K562 (cell line): ENCODE data around the gene TFF3. TPM values are rescaled to one million over a fixed set of nuclear protein-coding genes. Genes with fewer than 3 reads are reported as not detected.

ENCODE experiments used
- ATAC-seq: fragments of 200-7000 bp; cut with Tn5 transposase; 3 replicates; pipeline ENCODE4 v1.9.1; 2020; ENCODE audit warnings: moderate library complexity
- BruUV-seq: library from RNA; stranded (reverse); fragments of 400-500 nt; replicated peaks from 2 replicates; lab custom pipeline; 2021; lab: Mats Ljungman, UMichigan
- CTCF ChIA-PET: fragments of 300-600 bp; formaldehyde crosslinking; extraction: SDS; loops from one replicate; lab custom pipeline; 2021; ENCODE audit warnings: low intra/inter-chr PET ratio; lab: Yijun Ruan, JAX
- POLR2A ChIA-PET: fragments of 300-600, 350-650 bp; sonication (Branson Sonifier 250); formaldehyde crosslinking; extraction: SDS; loops from one replicate; lab custom pipeline; 2021; ENCODE audit warnings: antibody characterized with exemption, inconsistent platforms; lab: Yijun Ruan, JAX
- DNase-seq, 4 experiments: peaks; one replicate each; pipeline versions ENCODE4 v3.0.0 to v3.0.0-alpha.2; 2011 to 2018; ENCODE audit warnings: low spot score in 3 of 4, mixed read lengths in 3 of 4; ENCODE audit errors: extremely low read depth in 1 of 4
- FAIRE-seq: peaks from 2 replicates; lab custom pipeline; 2011; peaks lifted over from hg19 to GRCh38; lab: Jason Lieb, UNC
- H2AFZ ChIP-seq: 2 replicates; pipeline ENCODE4 v1.6.0; 2011; ENCODE audit warnings: low read depth, low read length, control low read depth, inconsistent platforms
- H3K27ac ChIP-seq: fragments of 200-600 bp; 3 replicates; pipeline ENCODE4 v1.8.0; 2011; ENCODE audit warnings: low read depth, mild to moderate bottlenecking, control low read depth, inconsistent platforms, low read length, moderate library complexity, mixed read lengths; ENCODE audit errors: extremely low read depth
- H3K27me3 ChIP-seq, 2 experiments: fragments of 300-600 bp in 1 of 2; 2 replicates in 1 of 2; 3 replicates in 1 of 2; pipeline versions ENCODE4 v1.6.0 to v1.8.0; 2011; ENCODE audit warnings: inconsistent platforms in 2 of 2, low read length in 2 of 2, mild to moderate bottlenecking in 1 of 2, mixed read lengths in 1 of 2, moderate library complexity in 1 of 2; ENCODE audit not compliant: control insufficient read depth in 2 of 2, insufficient read depth in 2 of 2
- H3K36me3 ChIP-seq: fragments of 300-600 bp; 3 replicates; pipeline ENCODE4 v1.8.0; 2011; ENCODE audit warnings: mild to moderate bottlenecking, low read length, inconsistent platforms; ENCODE audit not compliant: control insufficient read depth, insufficient read depth
- H3K4me1 ChIP-seq, 2 experiments: fragments of 200-600 bp in 1 of 2; replicated peaks in 1 of 2; 2 replicates in 1 of 2; 3 replicates in 1 of 2; pipeline versions ENCODE4 v1.5.1 to v1.8.0; 2011; ENCODE audit warnings: inconsistent platforms in 2 of 2, low read length in 2 of 2, mild to moderate bottlenecking in 1 of 2, mixed read lengths in 1 of 2, moderate library complexity in 1 of 2; ENCODE audit not compliant: control insufficient read depth in 2 of 2, insufficient read depth in 2 of 2
- H3K4me2 ChIP-seq: 2 replicates; pipeline ENCODE4 v1.6.1; 2011; ENCODE audit warnings: low read length, control low read depth, inconsistent platforms, mixed read lengths; ENCODE audit not compliant: insufficient read depth
- H3K4me3 ChIP-seq: fragments of 200-600 bp; sonication (generic), shearing (Covaris generic); 2 replicates; pipeline ENCODE4 v1.5.1; 2016; ENCODE audit warnings: control low read depth, inconsistent platforms
- H3K79me2 ChIP-seq: fragments of 200-600 bp; 3 replicates; pipeline ENCODE4 v1.8.0; 2011; ENCODE audit warnings: low read length, inconsistent platforms; ENCODE audit not compliant: control insufficient read depth, insufficient read depth
- H3K9ac ChIP-seq, 2 experiments: 2 replicates each; pipeline versions ENCODE4 v1.6.0 to v1.6.1; 2011; ENCODE audit warnings: low read depth in 2 of 2, low read length in 2 of 2, control low read depth in 1 of 2, inconsistent platforms in 1 of 2, mild to moderate bottlenecking in 1 of 2, mixed read lengths in 1 of 2; ENCODE audit not compliant: insufficient read depth in 1 of 2
- H3K9me1 ChIP-seq: one replicate; pipeline ENCODE4 v1.6.0; 2011; ENCODE audit warnings: inconsistent platforms, mild to moderate bottlenecking, low read length, moderate library complexity; ENCODE audit not compliant: control insufficient read depth, insufficient read depth
- H3K9me3 ChIP-seq: replicated peaks from 2 replicates; pipeline ENCODE4 v1.5.1; 2011; ENCODE audit warnings: low read depth, low read length, inconsistent platforms; ENCODE audit not compliant: control insufficient read depth, insufficient read depth
- H4K20me1 ChIP-seq: replicated peaks from 2 replicates; pipeline ENCODE4 v1.6.1; 2011; ENCODE audit warnings: low read length, inconsistent platforms, mixed read lengths; ENCODE audit not compliant: control insufficient read depth, insufficient read depth
- BCL6 ChIP-seq: fragments of 250-450 bp; sonication (Bioruptor Pico); IDR thresholded peaks from 2 replicates; pipeline ENCODE4 v1.4.0; 2020
- BMI1 ChIP-seq: fragments of 150-350 bp; IDR thresholded peaks from 2 replicates; pipeline ENCODE4 v1.6.1; 2014; ENCODE audit warnings: low read length
- BRCA1 ChIP-seq, 2 experiments: fragments of 450-650 bp in 1 of 2; sonication (generic) in 1 of 2; formaldehyde crosslinking in 1 of 2; IDR thresholded peaks; 2 replicates each; pipeline versions ENCODE4 v1.5.0 to v1.6.1; 2017 to 2020; ENCODE audit warnings: mild to moderate bottlenecking in 1 of 2, missing genetic modification reagents in 1 of 2
- CREB1 ChIP-seq, 2 experiments: sonication (generic) in 1 of 2; formaldehyde crosslinking in 1 of 2; IDR thresholded peaks; 2 replicates each; pipeline versions ENCODE4 v1.6.1 to v1.8.0; 2012 to 2022; ENCODE audit warnings: inconsistent platforms in 1 of 2, mild to moderate bottlenecking in 1 of 2, missing genetic modification reagents in 1 of 2, moderate library complexity in 1 of 2
- MXD1 ChIP-seq: fragments of 250-450 bp; sonication (Bioruptor Pico); IDR thresholded peaks from 2 replicates; pipeline ENCODE4 v1.8.0; 2021; ENCODE audit warnings: borderline replicate concordance, mild to moderate bottlenecking, moderate library complexity; ENCODE audit not compliant: poor library complexity, severe bottlenecking
- MXI1 ChIP-seq: IDR thresholded peaks from 2 replicates; pipeline ENCODE4 v1.6.1; 2011; ENCODE audit warnings: low read depth, mild to moderate bottlenecking, improper control_type of control experiment, low read length
- NBN ChIP-seq: fragments of 450-650 bp; IDR thresholded peaks from 2 replicates; pipeline ENCODE4 v1.6.1; 2016; ENCODE audit warnings: low read depth, mild to moderate bottlenecking
- NFIX ChIP-seq: fragments of 250-450 bp; sonication (Bioruptor Pico); IDR thresholded peaks from 2 replicates; pipeline ENCODE4 v1.4.0; 2020; ENCODE audit warnings: low read depth, mild to moderate bottlenecking, moderate library complexity
- SNAPC5 ChIP-seq: fragments of 250-450 bp; sonication (Bioruptor Pico); IDR thresholded peaks from 2 replicates; pipeline ENCODE4 v1.8.0; 2021; ENCODE audit warnings: moderate library complexity, mild to moderate bottlenecking, inconsistent platforms
- SOX6 ChIP-seq: fragments of 450-650 bp; IDR thresholded peaks from 2 replicates; pipeline ENCODE4 v1.6.1; 2014; ENCODE audit warnings: mild to moderate bottlenecking
- SREBF1 ChIP-seq: fragments of 150-350 bp; IDR thresholded peaks from 2 replicates; pipeline ENCODE4 v1.6.1; 2014; ENCODE audit warnings: antibody characterized with exemption, low read depth, low read length, borderline replicate concordance
- SRSF3 ChIP-seq: fragments of 200-400 bp; formaldehyde crosslinking; IDR thresholded peaks from 2 replicates; pipeline ENCODE4 v1.6.1; 2016; ENCODE audit warnings: mild to moderate bottlenecking, low read length, moderate library complexity; ENCODE audit not compliant: insufficient read depth
- WHSC1 ChIP-seq: IDR thresholded peaks from one replicate; pipeline ENCODE4 v1.6.1; 2012; ENCODE audit warnings: low read length, control low read depth, inconsistent platforms
- ZBTB7A ChIP-seq: IDR thresholded peaks from 2 replicates; pipeline ENCODE4 v1.6.1; 2011; ENCODE audit warnings: low read depth, mild to moderate bottlenecking, low read length, moderate library complexity, borderline replicate concordance; ENCODE audit not compliant: control insufficient read depth
- ZNF23 ChIP-seq: fragments of 250-450 bp; sonication (Bioruptor Pico); IDR thresholded peaks from 2 replicates; pipeline ENCODE4 v1.4.0; 2020; ENCODE audit warnings: mild to moderate bottlenecking
- ZNF282 ChIP-seq: sonication (generic); formaldehyde crosslinking; IDR thresholded peaks from 2 replicates; pipeline ENCODE4 v1.8.1; 2023; ENCODE audit warnings: missing genetic modification reagents
- WGBS: fragments of 100-300 bp; shearing (Covaris generic); methylation state at CpG from one replicate; pipeline ENCODE4 v1.1.6; 2016; ENCODE audit warnings: low coverage, mixed read lengths; ENCODE audit not compliant: insufficient coverage; ENCODE audit errors: missing lambda C conversion rate; 5-methylcytosine and 5-hydroxymethylcytosine counted together
- in situ Hi-C: fragments of 300-500 bp; cut with MboI; formaldehyde crosslinking; loops from 4 replicates; pipeline ENCODE4 v1.15.0; 2018; ENCODE audit warnings: inconsistent platforms, mixed read lengths
- intact Hi-C: fragments of 100-400 bp; cut with micrococcal nuclease; formaldehyde crosslinking; loops from 2 replicates; pipeline ENCODE4 v1.14.2; 2022
- polyA plus RNA-seq, 8 experiments: library from polyadenylated mRNA; depleted of rRNA in 4 of 8; stranded (reverse) in 5 of 8; unstranded in 3 of 8; fragments of >200 nt; fragmentation: Nextera tagmentation in 2 of 8; fragmentation: Illumina TruSeq in 1 of 8; extraction: Ambion mirVana in 2 of 8; extraction: Trizol in 1 of 8; gene quantifications; 2 replicates each; pipeline versions ENCODE4 v1.2.1 to v1.2.3, GENCODE V29; 2011 to 2014; ENCODE audit warnings: inconsistent platforms in 1 of 8, missing spikeins in 1 of 8
- total RNA-seq, 7 experiments: library from RNA; depleted of rRNA in 6 of 7; stranded (reverse); fragments of >200 nt in 6 of 7; fragmentation: Illumina TruSeq in 2 of 7; extraction: Trizol in 2 of 7; gene quantifications; 2 replicates each; pipeline versions ENCODE4 v1.2.1 to v1.2.3, GENCODE V29; 2011 to 2021; ENCODE audit warnings: low replicate concordance in 1 of 7
- TF ChIP-seq, protein P1 (sequence below): fragments of 250-450 bp; sonication (Bioruptor Pico); IDR thresholded peaks from 2 replicates; pipeline ENCODE4 v1.4.0; 2020; ENCODE audit warnings: borderline replicate concordance
- TF ChIP-seq, protein P2 (sequence below): fragments of 450-650 bp; formaldehyde crosslinking; IDR thresholded peaks from 2 replicates; pipeline ENCODE4 v1.4.0; 2022; ENCODE audit warnings: missing genetic modification characterization

Gene TFF3
- total and polyA plus RNA-seq, 9 of the 15 experiments (the other 6 are each of a cell fraction or from before 2014, with no cell fraction given), result 0.78 TPM; not detected in 8

GRCh38 chr21:42302076-42302650 is 13.0 kb downstream of the TFF3 start:
- FAIRE-seq (no peak), DNase-seq (no peak)
- Histone ChIP-seq H3K79me2 (no peaks in the 10 kb centered on the region), H2AFZ (no peak overlapping the region), H3K9me3 (no peaks in the 10 kb centered on the region), H3K4me2 (no peak overlapping the region), H3K9ac (no peak overlapping the region)
- 1% methylated on average over 12 of the region's 12 CpGs for WGBS
- BruUV-seq, result no TSS peak
- no peak for TF ChIP-seq BRCA1 (IDR thresholded peaks at IDR 0.05)
- TF ChIP-seq BRCA1 (CRISPR knock-in tag; IDR thresholded peaks at IDR 0.05), result no peak
- no peak for TF ChIP-seq SNAPC5 (CRISPR knock-in tag)
- TF ChIP-seq NFIX (CRISPR knock-in tag), result no peak
- no peak for TF ChIP-seq MXD1 (CRISPR knock-in tag)
- TF ChIP-seq MXI1, result no peak
- no peak for TF ChIP-seq BMI1
- TF ChIP-seq, protein P1, sequence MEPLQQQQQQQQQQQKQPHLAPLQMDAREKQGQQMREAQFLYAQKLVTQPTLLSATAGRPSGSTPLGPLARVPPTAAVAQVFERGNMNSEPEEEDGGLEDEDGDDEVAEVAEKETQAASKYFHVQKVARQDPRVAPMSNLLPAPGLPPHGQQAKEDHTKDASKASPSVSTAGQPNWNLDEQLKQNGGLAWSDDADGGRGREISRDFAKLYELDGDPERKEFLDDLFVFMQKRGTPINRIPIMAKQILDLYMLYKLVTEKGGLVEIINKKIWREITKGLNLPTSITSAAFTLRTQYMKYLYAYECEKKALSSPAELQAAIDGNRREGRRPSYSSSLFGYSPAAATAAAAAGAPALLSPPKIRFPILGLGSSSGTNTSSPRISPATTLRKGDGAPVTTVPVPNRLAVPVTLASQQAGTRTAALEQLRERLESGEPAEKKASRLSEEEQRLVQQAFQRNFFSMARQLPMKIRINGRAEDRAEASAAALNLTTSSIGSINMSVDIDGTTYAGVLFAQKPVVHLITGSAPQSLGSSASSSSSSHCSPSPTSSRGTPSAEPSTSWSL (CRISPR knock-in tag), result no peak
- TF ChIP-seq SOX6, result no peak
- TF ChIP-seq NBN, result no peak
- no peak for TF ChIP-seq SRSF3
- TF ChIP-seq ZNF282 (CRISPR knock-in tag), result no peak
- TF ChIP-seq, protein P2, sequence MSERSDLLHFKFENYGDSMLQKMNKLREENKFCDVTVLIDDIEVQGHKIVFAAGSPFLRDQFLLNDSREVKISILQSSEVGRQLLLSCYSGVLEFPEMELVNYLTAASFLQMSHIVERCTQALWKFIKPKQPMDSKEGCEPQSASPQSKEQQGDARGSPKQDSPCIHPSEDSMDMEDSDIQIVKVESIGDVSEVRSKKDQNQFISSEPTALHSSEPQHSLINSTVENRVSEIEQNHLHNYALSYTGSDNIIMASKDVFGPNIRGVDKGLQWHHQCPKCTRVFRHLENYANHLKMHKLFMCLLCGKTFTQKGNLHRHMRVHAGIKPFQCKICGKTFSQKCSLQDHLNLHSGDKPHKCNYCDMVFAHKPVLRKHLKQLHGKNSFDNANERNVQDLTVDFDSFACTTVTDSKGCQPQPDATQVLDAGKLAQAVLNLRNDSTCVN (CRISPR knock-in tag), result no peak
- TF ChIP-seq WHSC1, result no peak
- no peak for TF ChIP-seq ZBTB7A
- no peak for TF ChIP-seq BCL6 (CRISPR knock-in tag)
- TF ChIP-seq SREBF1, result no peak
- TF ChIP-seq CREB1 (IDR thresholded peaks at IDR 0.05), result no peak
- no peak for TF ChIP-seq CREB1 (CRISPR knock-in tag; IDR thresholded peaks at IDR 0.05)
- TF ChIP-seq ZNF23 (CRISPR knock-in tag), result no peak
- TF ChIP-seq, all 486 proteins: peak for 0
- ATAC-seq, result no peak
- POLR2A ChIA-PET, result no interaction called here
- peaks cover 12% of the 10 kb centered on the region; the same call in 1 of the 2 replicates for H4K20me1 ChIP-seq
- H3K9me1 ChIP-seq, result peaks cover 3% of the 10 kb centered on the region
- peaks cover 0 to 7% of the 10 kb centered on the region in 2 experiments; a peak in 1 of 5 replicates for H3K4me1 ChIP-seq
- intact Hi-C loops (no loop called here), in situ Hi-C loops (no loop called here)
- no peak overlapping the region for H3K27ac ChIP-seq
- H3K36me3 ChIP-seq, result no peaks in the 10 kb centered on the region
- peaks cover 51 to 80% of the 10 kb centered on the region in 2 experiments for H3K27me3 ChIP-seq
- H3K4me3 ChIP-seq, result no peak overlapping the region
- CTCF ChIA-PET, result no interaction called here
